ENCODE data around the gene TAX1BP3.
A peak's percentile ranks its signal among the peaks of the same experiment; 100 is the strongest.

TAX1BP3 gene

DNA sequence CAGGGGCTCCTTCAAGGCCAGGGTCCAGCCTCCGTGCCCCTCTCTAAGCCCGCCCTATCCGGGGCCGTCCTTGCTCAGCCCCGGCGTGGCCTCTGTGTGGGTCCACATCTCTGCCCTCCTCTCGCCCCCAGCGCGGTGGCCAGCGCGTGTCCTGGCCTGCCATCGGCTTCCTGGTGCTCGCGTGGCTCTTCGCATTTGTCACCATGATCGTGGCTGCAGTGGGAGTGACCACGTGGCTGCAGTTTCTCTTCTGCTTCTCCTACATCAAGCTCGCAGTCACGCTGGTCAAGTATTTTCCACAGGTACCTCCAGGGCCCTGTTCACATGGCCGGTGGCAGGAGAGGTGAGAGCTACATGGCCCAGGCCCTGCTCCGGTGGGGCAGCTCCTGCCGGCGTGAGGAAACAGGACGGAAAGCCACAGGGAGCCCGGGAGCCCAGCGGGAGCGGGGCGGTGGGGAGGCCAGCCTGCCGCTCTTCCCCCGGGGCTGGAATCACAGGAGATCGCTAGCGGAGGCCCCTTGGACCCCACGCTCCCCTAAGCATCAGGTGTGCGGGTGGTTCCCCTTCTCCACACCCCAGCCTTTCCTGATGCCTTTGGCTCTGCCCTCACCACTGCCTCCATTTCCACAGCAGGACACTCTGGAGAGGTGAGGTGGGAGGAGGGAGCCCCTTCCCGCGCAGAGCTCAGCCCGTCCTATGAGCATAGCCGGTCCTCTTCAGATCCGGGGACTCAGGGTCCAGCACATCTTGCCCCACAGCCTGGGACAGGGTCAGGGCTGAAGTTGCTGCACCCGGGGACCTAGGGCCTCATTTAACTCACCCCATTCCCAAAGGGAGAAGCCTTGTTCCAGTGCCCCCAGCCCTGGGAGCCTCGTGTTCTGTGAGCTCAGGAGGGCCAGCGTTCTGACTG, 10.2 kb downstream of the TAX1BP3 start:
- no peak for FAIRE-seq

DNA sequence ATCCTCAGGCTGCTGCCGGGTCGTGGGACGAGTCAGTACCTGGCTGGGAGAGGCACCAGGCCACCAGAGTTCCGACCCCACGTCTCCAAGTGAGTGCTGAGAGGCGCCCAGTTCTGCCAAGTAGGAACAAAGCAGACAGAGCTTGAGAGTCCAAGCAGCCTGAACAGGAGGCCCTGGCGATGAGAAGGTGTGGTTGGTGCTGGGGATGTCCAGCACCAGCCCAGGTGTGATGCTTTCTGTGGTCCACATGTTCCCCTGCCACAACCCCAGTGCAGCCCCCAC, 10.8 kb downstream of the TAX1BP3 start:
- FAIRE-seq = no peak

DNA sequence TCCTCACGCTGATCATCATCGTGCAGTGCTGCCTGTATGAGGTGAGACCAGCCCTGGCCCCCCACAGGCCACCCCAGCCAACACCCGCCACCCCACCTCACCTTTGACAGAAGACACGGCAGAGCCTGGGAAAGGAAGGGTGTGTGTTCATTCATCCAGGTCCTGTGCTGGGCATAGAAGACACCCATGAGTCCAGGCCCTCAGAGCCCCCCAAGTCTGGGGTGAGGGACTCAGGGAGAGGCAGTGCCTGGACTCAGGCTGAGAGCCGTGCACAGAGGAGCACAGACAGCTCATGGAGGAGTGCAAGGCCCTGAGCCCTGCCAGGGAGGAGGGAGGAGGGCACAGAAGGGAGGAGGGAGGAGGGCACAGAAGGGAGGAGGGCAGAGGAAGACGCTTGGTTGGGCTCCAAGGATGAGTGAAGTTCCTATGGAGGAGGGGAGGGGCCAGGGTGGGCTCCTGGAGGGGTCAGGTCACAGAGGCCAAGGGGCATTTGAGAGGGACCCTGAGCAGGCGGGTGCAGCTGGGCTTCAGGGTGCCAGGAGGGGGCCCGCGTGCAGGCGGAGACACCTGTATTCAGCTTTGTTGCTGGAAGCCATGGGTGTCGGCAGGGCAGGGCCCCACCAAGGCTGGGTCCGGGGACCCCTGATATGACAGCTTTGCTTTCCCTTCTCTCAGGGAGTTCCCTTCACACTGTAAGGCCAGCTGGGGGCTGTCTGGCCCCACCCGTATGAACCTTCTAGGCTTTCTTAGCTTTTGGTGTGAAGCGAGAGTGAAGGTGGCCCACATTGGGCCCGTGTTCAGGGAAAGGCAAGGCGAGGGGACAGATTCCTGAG, 11.4 kb downstream of the TAX1BP3 start:
- FAIRE-seq = no peak

DNA sequence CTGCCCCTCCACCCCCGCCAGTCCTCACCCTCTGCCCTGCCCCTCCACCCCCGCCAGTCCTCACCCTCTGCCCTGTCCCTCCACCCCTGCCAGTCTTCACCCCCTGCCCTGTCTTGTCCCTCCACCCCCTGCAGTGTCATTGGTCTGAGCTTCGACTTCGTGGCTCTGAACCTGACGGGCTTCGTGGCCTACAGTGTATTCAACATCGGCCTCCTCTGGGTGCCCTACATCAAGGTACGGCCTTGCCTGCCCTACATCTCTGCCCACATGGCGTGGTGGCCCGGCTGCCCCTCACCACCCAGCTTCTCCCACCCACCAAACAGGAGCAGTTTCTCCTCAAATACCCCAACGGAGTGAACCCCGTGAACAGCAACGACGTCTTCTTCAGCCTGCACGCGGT, 12.0 kb downstream of the TAX1BP3 start:
- no peak for FAIRE-seq

DNA sequence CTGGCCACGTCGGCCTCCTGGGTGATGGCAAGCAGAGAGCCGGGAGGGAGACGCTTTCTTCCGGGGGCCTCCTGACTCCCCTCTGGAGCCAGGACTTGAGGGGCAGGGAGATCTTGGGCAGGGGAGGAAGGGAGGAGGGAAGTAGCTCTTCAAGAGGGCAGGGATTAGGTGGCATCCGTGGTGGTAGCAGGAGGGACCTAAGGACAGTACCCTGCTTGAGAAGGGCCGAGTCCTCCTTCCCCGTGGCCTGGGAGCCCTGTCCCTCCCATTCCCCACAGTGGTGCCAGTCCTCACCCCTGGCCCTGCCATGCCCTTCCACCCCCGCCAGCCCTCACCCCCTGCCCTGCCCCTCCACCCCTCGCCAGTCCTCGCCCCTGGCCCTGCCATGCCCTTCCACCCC, 12.6 kb downstream of the TAX1BP3 start:
- FAIRE-seq = no peak

GRCh38 chr17:3647769-3648555, 20.4 kb downstream of the TAX1BP3 start:
- no peak for FAIRE-seq

- FAIRE-seq = no peak
These were observed 21.1 kb downstream of the TAX1BP3 start for GRCh38 chr17:3647251-3647650.

- no peak for FAIRE-seq
These were observed 23.1 kb downstream of the TAX1BP3 start for GRCh38 chr17:3645310-3645709.

DNA sequence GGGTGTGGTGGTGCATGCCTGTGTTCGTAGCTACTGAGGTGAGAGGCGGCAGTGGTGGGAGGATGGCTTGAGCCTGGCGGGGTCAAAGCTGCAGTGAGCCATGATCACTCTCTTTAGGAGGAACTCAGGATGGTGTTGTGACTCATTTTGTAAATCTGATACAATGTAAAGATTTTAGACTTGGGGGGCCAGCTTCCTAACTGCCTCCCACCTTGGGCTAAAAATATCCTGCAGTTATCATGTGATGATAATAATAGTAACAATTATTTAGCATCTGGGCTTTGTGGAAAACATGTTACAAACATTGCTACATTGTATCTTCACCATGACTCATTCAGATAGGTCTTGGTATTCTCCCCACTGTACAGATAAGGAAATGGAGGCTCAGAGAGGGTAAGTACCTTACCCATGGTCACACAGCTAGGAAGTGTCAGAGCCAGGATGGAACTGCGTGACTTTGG, 24.5 kb downstream of the TAX1BP3 start:
- no peak for FAIRE-seq

GRCh38 chr17:3641717-3642486, 26.5 kb downstream of the TAX1BP3 start:
- FAIRE-seq = no peak

GRCh38 chr17:3641014-3641413, 27.4 kb downstream of the TAX1BP3 start:
- FAIRE-seq = no peak

DNA sequence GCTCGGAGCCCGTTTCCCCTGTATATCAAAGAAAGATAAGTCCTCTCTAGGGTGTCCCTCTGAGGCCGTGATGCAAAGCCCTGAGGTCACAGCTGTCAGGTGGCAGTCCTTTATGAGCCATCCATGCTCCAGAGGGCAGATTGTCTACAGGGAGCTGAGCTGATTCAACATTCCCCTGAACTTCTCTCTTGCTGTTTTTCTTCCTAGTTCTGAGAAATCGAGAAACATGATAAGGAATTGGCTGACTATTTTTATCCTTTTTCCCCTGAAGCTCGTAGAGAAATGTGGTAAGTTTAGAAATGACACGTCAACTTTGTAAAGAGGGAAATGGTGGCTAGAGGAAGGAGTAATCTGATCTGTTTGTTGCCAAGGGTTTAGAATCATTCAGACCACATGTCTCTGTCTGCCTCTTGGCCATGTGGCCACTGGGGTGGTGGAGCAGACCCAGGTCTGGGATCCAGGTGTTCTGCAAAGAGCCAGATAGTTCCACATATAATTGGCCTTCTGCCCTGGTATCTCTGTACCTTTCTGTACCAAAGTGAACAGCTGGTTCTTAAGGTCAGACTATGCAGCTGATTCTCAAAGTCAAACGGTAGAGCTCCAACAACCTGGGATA, 28.3 kb downstream of the TAX1BP3 start:
- FAIRE-seq = no peak

DNA sequence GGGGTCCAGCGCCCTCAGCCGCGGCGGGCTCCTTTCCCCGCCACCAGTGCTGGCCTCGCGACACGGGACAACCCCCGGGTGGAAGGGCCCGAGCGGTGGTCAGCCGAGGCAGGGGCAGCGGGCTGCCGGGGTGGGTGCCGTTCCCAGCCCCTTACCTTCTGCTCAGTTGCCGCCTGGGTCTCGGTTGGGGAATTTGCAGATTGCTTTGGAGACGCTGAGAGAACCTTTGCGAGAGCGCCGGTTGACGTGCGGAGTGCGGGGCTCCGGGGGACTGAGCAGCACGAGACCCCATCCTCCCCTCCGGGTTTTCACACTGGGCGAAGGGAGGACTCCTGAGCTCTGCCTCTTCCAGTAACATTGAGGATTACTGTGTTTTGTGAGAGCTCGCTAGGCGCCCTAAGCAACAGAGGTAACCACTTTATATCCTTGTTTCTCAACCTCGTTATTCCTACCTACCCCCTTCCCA, 31.4 kb downstream of the TAX1BP3 start:
- no peak for FAIRE-seq

DNA sequence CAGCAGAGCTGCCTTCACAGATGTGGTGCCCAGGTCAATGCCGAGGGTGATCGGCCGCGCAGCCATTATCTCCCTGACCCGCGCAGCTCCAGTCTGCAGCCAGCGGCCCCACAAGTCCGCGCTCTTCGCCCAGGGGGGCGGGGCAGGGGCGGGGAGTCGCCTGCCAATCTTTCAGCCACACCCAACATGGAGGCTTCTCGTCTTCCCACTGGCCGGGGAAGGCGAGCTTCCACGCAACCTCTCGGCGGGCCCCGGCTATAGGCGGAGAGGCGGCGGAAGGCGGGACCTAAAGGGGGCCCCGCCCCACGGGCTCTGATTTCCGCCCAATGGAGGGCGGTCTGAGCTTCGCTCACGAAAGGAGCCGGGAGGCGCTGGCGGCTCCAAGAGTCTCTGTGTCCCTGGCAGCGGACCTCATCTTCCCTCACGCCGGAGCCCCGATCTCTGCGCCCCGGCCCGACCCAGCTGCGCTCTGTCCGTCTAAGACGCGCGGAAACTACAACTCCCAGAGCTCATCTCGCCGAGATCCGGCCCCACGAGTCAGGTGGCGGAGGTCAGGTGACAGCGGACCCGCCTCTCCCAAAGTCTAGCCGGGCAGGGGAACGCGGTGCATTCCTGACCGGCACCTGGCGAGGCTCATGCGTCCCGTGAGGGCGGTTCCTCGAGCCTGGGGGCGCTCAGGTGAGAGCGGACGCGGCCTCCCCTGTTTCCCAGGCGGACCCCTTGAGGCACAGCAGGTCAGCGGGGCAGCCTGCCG, 32.0 kb downstream of the TAX1BP3 start, which contains the start of the genes CTNS and SHPK:
Gene CTNS (plus strand): TSS at position 607 of the 754 bp plus-strand sequence. CDS start 3,447 bp downstream, outside the sequence.
Gene SHPK (minus strand): TSS at position 97 of the 754 bp plus-strand sequence. CDS start 31 bp downstream, at position 66.
- peak; percentile 88 for FAIRE-seq

- FAIRE-seq = no peak
These were observed 32.8 kb downstream of the TAX1BP3 start for GRCh38 chr17:3635474-3636153.

GRCh38 chr17:3632287-3632686, 36.1 kb downstream of the TAX1BP3 start:
- no peak for FAIRE-seq

DNA sequence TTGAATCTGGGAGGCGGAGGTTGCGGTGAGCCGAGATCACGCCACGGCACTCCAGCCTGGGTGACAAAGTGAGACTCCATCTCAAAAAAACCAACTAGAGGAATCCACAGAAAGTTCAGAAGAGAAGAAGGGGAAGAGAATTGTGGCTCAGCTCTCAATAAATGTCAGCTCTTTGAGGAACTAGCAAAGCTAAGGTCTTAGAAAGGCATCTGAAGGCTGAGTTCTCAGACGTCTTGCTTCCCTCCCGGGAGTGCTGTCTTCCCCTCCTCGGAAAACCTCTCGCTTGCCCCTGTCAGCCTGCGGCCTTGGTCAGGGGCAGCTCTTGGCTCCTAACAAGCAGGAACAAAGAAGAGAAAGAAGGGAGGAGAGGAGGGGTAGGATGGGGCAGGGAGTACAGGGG, 37.6 kb downstream of the TAX1BP3 start:
- no peak for FAIRE-seq

DNA sequence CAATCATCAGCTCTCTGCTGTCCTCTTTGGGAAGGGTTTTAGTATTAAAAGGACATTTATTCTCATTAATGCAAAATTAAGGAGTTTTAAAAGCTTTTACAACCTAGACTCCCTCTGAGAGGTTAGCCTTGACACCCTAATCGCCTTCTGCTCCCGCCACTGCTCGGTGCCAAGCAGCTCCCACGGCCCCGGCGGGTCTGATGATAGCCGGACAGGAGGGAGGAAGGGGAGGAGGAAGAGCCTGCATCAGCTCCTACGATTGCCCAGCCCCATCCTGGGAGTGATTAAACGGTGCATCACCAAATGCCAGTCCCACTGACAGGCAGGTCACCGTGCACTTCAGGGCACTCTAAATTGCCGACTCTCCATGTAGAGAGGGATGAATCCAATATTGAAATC, 40.6 kb downstream of the TAX1BP3 start:
- no peak for FAIRE-seq

DNA sequence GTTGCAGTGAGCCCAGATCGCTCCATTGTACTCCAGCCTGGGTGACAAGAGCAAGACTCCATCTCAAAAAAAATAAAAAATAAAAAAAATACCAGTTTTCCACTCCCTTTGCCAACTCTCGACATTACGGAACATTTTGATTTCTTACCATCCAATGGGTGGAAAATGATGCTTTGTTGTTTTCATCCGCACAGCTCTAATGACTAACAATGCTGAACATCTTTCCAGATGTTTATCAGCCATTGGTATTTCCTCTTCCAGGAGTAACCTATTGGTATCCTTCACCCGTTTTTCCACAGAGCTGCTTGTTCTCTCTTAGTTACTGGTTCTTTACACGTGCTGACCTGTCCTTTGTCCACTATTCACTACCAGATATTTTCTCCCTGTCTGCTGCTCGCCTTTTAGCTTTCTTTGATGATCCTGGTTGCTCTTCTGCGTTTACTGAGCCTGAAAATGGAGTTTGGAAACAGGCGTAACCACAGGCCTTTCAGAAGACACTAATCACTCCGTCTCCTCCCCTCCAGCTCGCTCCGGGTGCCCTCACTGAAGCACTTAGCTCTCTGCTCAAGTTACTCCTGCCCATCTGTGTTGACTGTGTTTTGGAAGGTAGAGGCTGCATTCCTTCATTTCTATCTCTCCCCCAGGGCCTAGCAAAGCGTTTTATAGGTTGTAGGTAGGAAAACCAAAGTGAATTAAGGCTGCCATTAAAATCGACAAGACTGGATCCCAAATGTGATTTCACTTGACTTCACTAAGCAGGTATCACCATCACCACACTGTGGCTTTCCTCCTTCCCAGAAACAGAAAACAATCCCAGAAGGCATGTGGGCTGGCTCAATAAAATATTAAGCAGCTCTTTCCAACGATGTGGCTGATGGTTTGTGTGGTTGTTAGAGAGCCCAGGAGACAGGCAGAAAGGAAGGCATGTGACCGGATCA, 41.3 kb downstream of the TAX1BP3 start:
- FAIRE-seq = no peak

All from TTC549 (cell line).